HAP-1 (cell line): Measurements from ENCODE around the gene FEZ2.

Experiments used
- DNase-seq, 2 experiments: peaks; one replicate each; pipeline ENCODE4 v3.0.0-alpha.2; 2016 to 2020; ENCODE audit warnings: low spot score in 2 of 2
- H3K27me3 ChIP-seq: fragments of 250-450 bp; sonication (Bioruptor Pico); 2 replicates; pipeline ENCODE4 v1.5.1; 2020; ENCODE audit warnings: low read depth, mild to moderate bottlenecking, moderate library complexity
- H3K36me3 ChIP-seq: fragments of 250-450 bp; sonication (Bioruptor Pico); replicated peaks from 2 replicates; pipeline ENCODE4 v1.5.1; 2020; ENCODE audit warnings: mild to moderate bottlenecking
- H3K4me1 ChIP-seq: fragments of 250-450 bp; sonication (Bioruptor Pico); 2 replicates; pipeline ENCODE4 v1.5.1; 2020; ENCODE audit warnings: mild to moderate bottlenecking
- H3K4me3 ChIP-seq: fragments of 250-450 bp; sonication (Bioruptor Pico); 2 replicates; pipeline ENCODE4 v1.5.1; 2020; ENCODE audit warnings: mild to moderate bottlenecking, moderate library complexity
- H3K9me3 ChIP-seq: fragments of 250-450 bp; sonication (Bioruptor Pico); 2 replicates; pipeline ENCODE4 v1.5.1; 2020; ENCODE audit warnings: mild to moderate bottlenecking, moderate library complexity
- in situ Hi-C: fragments of 300-500 bp; cut with MboI; formaldehyde crosslinking; loops from 3 replicates; pipeline ENCODE4 v1.14.3; 2020; ENCODE audit warnings: low sequenced_read_pairs, inconsistent platforms, mixed read lengths

Gene FEZ2

GRCh38 chr2:36544638-36545338 lies 53.2 kb downstream of the FEZ2 start:
- no peaks in the 10 kb centered on the region for H3K27me3 ChIP-seq
- H3K4me1 ChIP-seq, result no peaks in the 10 kb centered on the region
- peaks cover 21% of the 10 kb centered on the region for H3K36me3 ChIP-seq
- no peak overlapping the region for H3K4me3 ChIP-seq
- no peak for DNase-seq
- in situ Hi-C loops, result no loop called here
- no peaks in the 10 kb centered on the region for H3K9me3 ChIP-seq

DNA sequence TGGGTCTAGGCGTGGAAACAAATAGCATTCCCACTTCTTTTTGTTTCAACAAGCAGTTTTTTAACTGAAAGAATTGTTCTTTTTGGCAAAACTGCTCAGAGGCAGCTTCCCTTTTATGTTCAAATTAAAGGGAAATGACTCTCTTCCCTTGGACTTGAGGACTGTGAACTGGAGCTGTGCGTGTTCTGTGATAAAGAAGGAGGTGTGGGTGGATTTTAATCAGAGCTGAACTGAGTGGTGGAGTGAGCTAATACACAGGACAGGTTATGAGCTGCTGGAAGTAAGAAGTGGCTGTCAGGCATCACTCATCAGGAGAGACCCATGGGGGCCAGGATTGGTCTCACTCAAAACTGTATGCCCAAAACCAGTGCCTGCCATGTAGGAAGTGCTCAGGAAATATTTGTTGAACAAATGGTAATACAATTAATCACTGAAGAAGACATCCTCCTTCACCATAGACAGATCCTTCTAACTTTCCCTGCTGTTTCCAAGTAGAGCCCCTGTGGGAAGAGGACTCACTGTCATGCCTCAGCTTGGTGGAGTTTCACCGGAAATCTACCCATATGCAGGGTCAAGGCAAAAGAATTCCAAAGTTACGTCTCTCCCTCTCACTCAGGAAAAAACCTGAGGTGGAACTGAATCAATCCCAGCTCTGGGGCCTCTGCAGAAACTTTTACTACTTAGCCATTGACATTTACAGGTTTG lies 55.9 kb downstream of the FEZ2 start:
- no peak overlapping the region for H3K4me3 ChIP-seq
- in situ Hi-C loops, result no loop called here
- no peaks in the 10 kb centered on the region for H3K4me1 ChIP-seq
- H3K9me3 ChIP-seq, result no peaks in the 10 kb centered on the region
- peaks cover 15% of the 10 kb centered on the region for H3K36me3 ChIP-seq
- DNase-seq, result no peak
- no peaks in the 10 kb centered on the region for H3K27me3 ChIP-seq

DNA sequence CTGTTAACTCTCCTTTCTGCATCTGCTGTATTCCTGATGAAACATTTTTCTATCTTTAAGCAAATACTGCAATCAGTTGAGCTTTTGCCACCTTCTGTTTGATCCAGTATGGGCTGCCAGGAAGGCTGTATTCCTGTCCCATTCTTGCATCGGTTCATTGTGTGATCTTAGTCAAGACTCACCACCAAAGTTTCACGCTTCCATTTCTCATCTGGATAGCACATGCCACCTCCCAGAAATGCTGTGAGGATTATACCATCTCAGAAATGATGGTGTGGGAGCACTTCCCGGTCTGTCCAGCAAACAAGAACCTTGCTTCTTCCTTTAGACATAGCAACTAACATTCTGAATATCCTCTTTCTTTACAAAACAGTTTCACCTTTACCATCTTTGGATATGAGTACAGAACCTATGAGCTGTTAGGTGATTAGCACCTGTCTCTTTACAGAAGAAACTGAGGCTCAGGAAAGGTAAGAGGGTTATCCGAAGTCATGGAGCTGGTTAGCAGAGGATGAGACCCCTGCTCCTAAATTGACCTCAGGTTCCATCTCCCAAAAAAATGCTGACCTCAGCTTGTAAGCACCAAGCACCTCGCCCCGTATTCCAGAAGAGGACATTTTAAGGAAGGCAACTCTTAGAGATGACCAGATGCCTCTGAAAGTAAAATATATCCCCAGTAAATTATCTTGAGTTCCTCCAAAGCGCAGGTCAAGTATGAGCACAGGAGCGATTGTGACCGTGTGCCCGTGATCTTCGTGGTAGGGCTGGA lies 56.8 kb downstream of the FEZ2 start:
- H3K27me3 ChIP-seq, result no peaks in the 10 kb centered on the region
- H3K36me3 ChIP-seq, result peaks cover 13% of the 10 kb centered on the region; the same call in 1 of the 2 replicates
- H3K4me3 ChIP-seq, result no peak overlapping the region
- in situ Hi-C loops, result no loop called here
- no peak for DNase-seq
- H3K4me1 ChIP-seq, result no peaks in the 10 kb centered on the region
- H3K9me3 ChIP-seq, result no peaks in the 10 kb centered on the region

GRCh38 chr2:36539631-36540030 lies 58.3 kb downstream of the FEZ2 start:
- no peaks in the 10 kb centered on the region for H3K9me3 ChIP-seq
- H3K4me1 ChIP-seq, result no peaks in the 10 kb centered on the region
- H3K27me3 ChIP-seq, result no peaks in the 10 kb centered on the region
- H3K36me3 ChIP-seq, result 0 out of 2 replicates have a peak, but pooled peaks cover 4% of the 10 kb centered on the region
- in situ Hi-C loops, result no loop called here
- no peak for DNase-seq
- no peak overlapping the region for H3K4me3 ChIP-seq

GRCh38 chr2:36538335-36538734 lies 59.6 kb downstream of the FEZ2 start:
- no peaks in the 10 kb centered on the region for H3K9me3 ChIP-seq
- peak; percentile 5 to 37 for DNase-seq
- in situ Hi-C loops, result no loop called here
- no peaks in the 10 kb centered on the region for H3K4me1 ChIP-seq
- no peak overlapping the region for H3K4me3 ChIP-seq
- H3K36me3 ChIP-seq, result 0 out of 2 replicates have a peak, but pooled peaks cover 4% of the 10 kb centered on the region
- H3K27me3 ChIP-seq, result no peaks in the 10 kb centered on the region

- no peak for DNase-seq
- Histone ChIP-seq H3K4me1 (no peaks in the 10 kb centered on the region), H3K4me3 (no peak overlapping the region), H3K9me3 (no peaks in the 10 kb centered on the region), H3K36me3 (0 out of 2 replicates have a peak, but pooled peaks cover 4% of the 10 kb centered on the region), H3K27me3 (no peaks in the 10 kb centered on the region)
- in situ Hi-C loops, result no loop called here
These were observed 61.2 kb downstream of the FEZ2 start for GRCh38 chr2:36536776-36537175.

GRCh38 chr2:36535099-36535498 lies 62.9 kb downstream of the FEZ2 start:
- no peak overlapping the region for H3K4me3 ChIP-seq
- no peaks in the 10 kb centered on the region for H3K27me3 ChIP-seq
- in situ Hi-C loops, result no loop called here
- no peak for DNase-seq
- no peaks in the 10 kb centered on the region for H3K4me1 ChIP-seq
- H3K36me3 ChIP-seq, result 0 out of 2 replicates have a peak, but pooled peaks cover 4% of the 10 kb centered on the region
- H3K9me3 ChIP-seq, result no peaks in the 10 kb centered on the region

DNA sequence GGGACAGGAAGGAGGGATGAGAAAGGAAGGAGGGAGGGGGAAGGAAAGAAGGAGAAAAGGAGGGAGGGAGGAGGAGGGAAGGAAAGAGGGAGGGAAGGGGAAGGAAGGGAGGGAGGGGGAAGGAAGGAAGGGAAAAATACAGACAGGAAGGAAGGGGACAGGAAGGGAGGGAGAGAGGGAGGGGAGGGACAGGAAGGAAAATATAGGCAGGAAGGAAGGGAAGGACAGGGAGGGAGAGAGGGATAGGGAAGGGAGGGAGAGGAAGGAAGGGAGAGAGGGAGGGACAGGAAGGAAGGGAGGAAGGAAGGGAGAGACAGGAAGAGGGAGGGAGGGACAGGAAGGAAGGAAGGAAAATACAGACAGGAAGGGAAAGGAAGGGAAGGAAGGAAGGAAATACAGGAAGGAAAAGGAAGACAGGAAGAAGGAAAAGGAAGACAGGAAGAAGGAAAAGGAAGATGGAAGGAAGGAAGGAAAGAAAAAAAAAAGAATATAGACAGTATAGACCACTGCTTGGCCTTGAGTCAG lies 63.6 kb downstream of the FEZ2 start:
- H3K36me3 ChIP-seq, result 0 out of 2 replicates have a peak, but pooled peaks cover 4% of the 10 kb centered on the region
- in situ Hi-C loops, result no loop called here
- H3K4me3 ChIP-seq, result no peak overlapping the region
- no peaks in the 10 kb centered on the region for H3K27me3 ChIP-seq
- H3K9me3 ChIP-seq, result no peaks in the 10 kb centered on the region
- no peak for DNase-seq
- H3K4me1 ChIP-seq, result no peaks in the 10 kb centered on the region

DNA sequence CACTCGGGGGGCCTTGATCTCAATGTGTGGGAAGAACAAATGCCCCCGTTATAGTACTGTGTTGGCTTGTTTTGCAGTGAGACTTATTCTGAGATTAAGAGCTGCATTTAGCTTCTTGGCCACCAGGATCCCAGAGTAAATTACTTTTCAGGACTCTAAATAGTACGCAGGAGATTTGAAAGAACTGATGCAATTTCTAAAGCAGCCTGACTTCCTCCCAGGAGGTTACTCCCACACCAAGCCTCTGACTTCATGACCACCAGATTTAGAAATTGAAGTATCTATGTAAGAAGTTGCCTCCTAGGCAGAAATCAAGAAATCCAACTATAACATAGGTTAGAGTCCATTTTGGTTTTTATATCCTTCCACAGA lies 67.0 kb downstream of the FEZ2 start:
- no peaks in the 10 kb centered on the region for H3K9me3 ChIP-seq
- H3K4me1 ChIP-seq, result no peaks in the 10 kb centered on the region
- no peak for DNase-seq
- no peaks in the 10 kb centered on the region for H3K36me3 ChIP-seq
- H3K4me3 ChIP-seq, result no peak overlapping the region
- H3K27me3 ChIP-seq, result no peaks in the 10 kb centered on the region
- in situ Hi-C loops, result no loop called here

DNA sequence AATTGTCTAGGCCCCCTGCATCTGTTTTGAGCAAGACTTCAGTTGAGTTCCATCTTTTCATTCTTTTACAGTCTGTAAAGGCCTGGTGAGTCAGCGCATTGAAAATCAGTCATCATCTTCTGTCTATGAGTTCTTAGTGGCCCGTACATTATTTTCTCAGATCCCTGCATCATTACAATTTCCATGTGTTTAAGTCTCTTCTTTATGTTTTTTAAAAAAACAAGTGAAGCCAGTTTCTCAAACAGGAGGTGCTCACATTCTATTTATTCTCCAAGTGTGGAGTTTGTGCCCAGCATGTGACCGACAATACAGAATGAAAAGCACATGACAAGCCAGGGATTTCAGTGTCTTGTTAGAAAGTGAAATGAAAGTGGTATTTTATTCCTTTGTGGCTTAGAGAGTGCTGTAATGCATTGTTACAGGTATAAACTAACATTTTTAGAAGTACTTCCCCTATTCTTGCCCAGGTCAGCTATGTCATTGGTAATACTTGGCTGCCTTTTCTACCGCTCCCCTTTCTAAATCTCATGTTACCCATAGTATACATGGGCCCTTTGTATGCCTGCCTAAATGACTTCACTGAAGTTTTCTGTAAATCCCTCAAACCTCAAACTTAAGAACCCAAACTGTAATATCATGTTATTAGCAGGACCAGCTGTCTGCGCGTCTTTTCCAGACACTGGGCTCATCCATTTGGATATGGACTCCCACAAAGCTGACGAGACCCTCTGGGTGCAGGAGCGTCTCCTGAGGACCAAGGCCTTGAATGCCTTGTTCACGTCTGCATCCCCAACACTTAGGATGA lies 67.6 kb downstream of the FEZ2 start:
- H3K4me3 ChIP-seq, result no peak overlapping the region
- no peak for DNase-seq
- H3K36me3 ChIP-seq, result no peaks in the 10 kb centered on the region
- H3K27me3 ChIP-seq, result no peaks in the 10 kb centered on the region
- no peaks in the 10 kb centered on the region for H3K9me3 ChIP-seq
- no peaks in the 10 kb centered on the region for H3K4me1 ChIP-seq
- in situ Hi-C loops, result no loop called here

- Histone ChIP-seq H3K27me3 (no peaks in the 10 kb centered on the region), H3K4me1 (no peaks in the 10 kb centered on the region), H3K9me3 (no peaks in the 10 kb centered on the region), H3K36me3 (0 out of 2 replicates have a peak, but pooled peaks cover 2% of the 10 kb centered on the region), H3K4me3 (no peak overlapping the region)
- in situ Hi-C loops, result no loop called here
- DNase-seq, result no peak
These were observed 69.1 kb downstream of the FEZ2 start for GRCh38 chr2:36528766-36529392.

GRCh38 chr2:36528274-36528673 lies 69.7 kb downstream of the FEZ2 start:
- H3K36me3 ChIP-seq, result 0 out of 2 replicates have a peak, but pooled peaks cover 2% of the 10 kb centered on the region
- no peaks in the 10 kb centered on the region for H3K27me3 ChIP-seq
- H3K4me1 ChIP-seq, result no peaks in the 10 kb centered on the region
- no peak overlapping the region for H3K4me3 ChIP-seq
- in situ Hi-C loops, result no loop called here
- no peak for DNase-seq
- no peaks in the 10 kb centered on the region for H3K9me3 ChIP-seq

GRCh38 chr2:36526226-36526625 lies 71.7 kb downstream of the FEZ2 start:
- in situ Hi-C loops, result no loop called here
- H3K9me3 ChIP-seq, result no peaks in the 10 kb centered on the region
- no peak for DNase-seq
- H3K27me3 ChIP-seq, result no peaks in the 10 kb centered on the region
- no peaks in the 10 kb centered on the region for H3K4me1 ChIP-seq
- H3K36me3 ChIP-seq, result peaks cover 6% of the 10 kb centered on the region; the same call in 1 of the 2 replicates
- H3K4me3 ChIP-seq, result no peak overlapping the region
